AG08395 (cell line): ENCODE measurements around the gene CELSR3.

Experiments used
- DNase-seq: peaks from one replicate; pipeline ENCODE4 v3.0.0; 2012; ENCODE audit warnings: mixed read lengths, low spot score

The CELSR3 gene

GRCh38 chr3:48633256-48633655 is 29.4 kb downstream of the CELSR3 start:
- DNase-seq: no peak

GRCh38 chr3:48631516-48632448 is 30.9 kb downstream of the CELSR3 start:
- no peak for DNase-seq

DNA sequence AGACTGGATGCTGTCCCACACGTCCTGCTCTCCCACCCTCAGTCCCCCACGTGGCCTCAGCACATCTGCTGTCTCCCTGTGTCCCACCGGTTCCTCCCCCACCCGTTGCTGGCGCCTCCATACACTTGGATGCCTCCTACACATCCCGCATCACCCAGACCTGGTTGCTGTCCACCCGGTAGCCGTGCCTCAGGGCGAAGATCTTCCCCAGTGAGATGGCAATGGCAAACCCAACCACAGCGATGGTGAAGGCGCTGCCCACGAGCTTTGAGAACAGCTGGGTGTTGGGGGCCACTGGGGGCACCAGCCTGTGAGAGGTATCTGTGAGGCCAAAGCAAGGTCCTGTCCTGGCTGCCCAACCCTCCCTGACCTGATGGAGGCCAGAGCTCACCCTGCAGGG is 31.9 kb downstream of the CELSR3 start:
- no peak for DNase-seq

DNA sequence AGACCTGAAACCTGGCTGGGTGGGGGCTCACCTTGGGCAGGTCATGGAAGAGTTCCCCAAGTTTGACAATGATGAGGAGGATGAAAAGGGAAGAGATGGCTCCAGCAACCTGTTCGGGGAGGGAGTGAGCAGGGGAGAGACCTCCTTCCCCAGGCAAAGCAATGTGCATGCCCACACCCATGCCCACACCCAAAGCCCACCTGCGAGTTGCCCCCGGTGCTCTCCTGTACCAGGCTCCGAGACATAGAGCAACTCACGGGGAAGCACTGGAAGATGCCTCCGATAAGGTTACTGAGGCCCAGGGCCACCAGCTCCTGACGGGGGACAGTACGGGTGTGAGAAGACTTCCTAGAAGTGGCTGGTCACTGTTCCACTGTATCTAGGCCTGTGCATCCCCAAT is 32.3 kb downstream of the CELSR3 start:
- DNase-seq: no peak

- DNase-seq: no peak
These were observed 32.8 kb downstream of the CELSR3 start for GRCh38 chr3:48629894-48630293.

- DNase-seq: no peak
These were observed 34.2 kb downstream of the CELSR3 start for GRCh38 chr3:48628277-48629017.

GRCh38 chr3:48625600-48625999 is 37.1 kb downstream of the CELSR3 start:
- no peak for DNase-seq

DNA sequence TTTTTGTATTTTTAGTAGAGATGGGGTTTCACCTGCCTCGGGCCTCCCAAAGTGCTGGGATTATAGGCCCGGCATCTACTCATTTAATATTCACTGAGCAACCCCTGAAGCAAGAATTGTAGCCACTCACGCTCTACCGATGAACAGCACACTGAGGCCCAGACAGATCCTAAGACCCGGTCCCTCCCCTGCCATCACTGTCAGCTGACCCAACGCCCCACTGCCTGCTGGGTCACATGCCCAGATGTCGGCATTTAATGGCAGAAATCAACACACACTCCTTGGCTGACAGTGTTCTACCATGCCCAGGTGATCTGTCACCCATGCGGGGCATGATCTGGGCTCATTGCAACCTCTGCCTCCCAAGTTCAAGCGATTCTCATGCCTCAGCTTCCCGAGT is 37.9 kb downstream of the CELSR3 start:
- DNase-seq: no peak

GRCh38 chr3:48623851-48624547 is 38.7 kb downstream of the CELSR3 start:
- no peak for DNase-seq

GRCh38 chr3:48621461-48621869 is 41.2 kb downstream of the CELSR3 start, which contains the start of gene TMEM89:
Gene TMEM89 (minus strand): TSS chr3:48621769. CDS start chr3:48621756, 13 bp downstream.
- no peak for DNase-seq

GRCh38 chr3:48619541-48620524 is 42.9 kb downstream of the CELSR3 start:
- no peak for DNase-seq

DNA sequence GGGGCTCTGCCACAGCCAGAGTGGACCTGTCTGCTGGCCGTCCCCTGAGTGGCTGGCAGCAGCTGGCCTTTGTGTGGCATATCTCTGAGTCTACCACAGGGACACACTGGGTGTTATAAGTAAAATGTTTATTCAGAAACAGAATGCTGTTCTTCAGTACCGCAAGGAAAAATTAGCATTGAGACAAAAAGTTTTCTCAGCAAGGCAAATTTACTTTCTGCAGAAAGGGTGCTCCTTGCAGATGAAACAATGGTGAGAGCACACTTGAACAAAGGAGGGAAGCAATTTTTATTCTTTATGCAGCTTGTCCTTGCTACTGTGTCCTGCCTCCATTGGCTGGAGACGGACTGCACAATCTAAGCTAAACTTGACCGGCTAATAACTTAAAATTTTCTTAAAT is 45.1 kb downstream of the CELSR3 start:
- DNase-seq: no peak

DNA sequence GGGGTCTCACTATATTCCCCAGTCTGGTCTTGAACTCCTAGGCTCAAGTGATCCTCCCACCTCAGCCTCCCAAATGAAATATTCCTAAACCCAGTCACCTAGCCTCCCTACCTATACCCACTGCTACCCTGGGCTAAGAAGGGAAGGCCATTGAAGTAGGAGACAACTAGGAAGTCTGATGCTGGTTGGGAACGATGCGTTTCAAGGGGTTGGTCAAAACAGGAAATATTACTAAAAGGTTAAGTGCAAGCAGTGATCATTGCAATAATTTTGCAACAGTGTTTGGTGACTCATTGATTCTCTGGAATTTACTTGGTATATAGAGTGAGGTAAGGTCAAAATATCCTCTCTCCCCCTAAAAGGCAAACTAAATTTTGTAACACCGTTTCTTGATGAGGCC is 48.6 kb downstream of the CELSR3 start:
- peak; percentile 66 for DNase-seq

- DNase-seq: no peak
These were observed 50.4 kb downstream of the CELSR3 start for GRCh38 chr3:48612309-48612708.

GRCh38 chr3:48609088-48610005 is 53.3 kb downstream of the CELSR3 start, which contains the start of gene UQCRC1:
Gene UQCRC1 (minus strand): TSS chr3:48609646. CDS start chr3:48609620, 26 bp downstream.
- DNase-seq: peak; percentile 99

DNA sequence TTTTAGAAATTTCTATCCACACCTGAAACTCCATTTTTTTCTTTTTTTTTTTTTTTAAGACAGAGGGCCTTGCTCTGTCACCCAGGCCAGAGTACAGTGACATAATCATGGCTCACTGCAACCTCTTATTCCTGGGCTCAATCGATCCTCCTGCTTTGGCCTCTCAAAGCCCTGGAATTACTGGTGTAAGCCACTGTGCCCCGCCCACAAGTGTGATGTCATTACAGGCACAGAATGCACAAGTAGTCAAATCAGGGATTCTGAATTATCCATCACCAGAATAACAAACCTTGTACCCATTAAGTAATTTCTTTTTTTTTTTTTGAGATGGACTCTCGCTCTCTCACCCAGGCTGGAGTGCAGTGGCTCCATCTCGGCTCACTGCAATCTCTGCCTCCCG is 55.2 kb downstream of the CELSR3 start:
- DNase-seq: no peak

- no peak for DNase-seq
These were observed 61.1 kb downstream of the CELSR3 start for GRCh38 chr3:48601622-48601994.

DNA sequence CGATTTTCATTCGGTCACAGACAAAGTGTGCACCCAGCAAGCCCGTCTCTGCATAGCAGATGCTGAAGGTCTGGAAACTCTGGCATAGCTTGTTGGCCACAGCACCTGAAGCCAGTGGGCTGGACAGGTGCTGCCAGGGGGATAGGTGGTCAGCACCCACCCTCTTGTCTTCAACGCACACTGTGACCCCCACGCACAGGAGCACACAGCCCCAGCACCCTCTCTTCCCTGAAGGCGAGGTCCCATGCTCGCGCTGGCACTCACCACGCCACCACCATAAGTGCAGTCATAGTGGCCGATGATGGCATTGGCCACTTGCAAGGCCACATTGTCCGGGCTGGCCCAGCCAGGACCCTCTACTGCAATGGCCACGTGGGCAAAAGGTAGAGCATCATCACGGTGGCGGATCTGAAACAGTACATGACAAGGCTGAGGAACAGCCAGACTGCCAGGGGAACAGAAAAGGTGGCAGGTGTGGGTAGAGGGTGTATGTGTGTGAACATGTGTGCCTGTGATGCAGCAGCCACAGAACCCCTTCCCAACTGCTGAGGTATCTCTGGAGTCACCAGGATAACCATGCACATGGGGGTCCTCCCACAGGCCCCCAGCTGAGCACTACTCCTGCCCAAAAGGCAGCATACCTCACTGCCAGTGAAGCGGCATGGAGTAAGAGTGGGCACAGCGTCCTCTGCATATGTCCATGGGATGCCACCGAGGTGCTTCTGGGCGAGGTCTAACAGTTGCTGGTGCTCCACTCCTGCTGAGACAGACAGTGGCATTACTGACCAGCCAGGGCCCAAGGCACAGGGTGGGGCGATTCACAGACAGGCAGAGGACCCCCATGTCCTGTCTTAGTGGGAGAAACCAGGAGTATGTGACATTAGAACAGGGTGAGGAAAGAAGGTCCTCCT is 61.7 kb downstream of the CELSR3 start:
- no peak for DNase-seq
